ENCODE results near the gene GRAMD4.
"Not testable (repeated sequence)": the region's sequence is repeated elsewhere in the genome, so short reads cannot be mapped to it uniquely, and the experiment has no call there.

- not testable (repeated sequence) for TF ChIP-seq CTCF (conservative IDR thresholded peaks at IDR 0.05; ENCODE audit: low read depth, low read length); EZH2phosphoT487 (IDR thresholded peaks at IDR 0.05; ENCODE audit: borderline replicate concordance, low read length)
Observed at GRCh38 chr22:46634973-46635685, 14.9 kb downstream of the GRAMD4 start.
